HG02885 (cell line): ENCODE results near the gene PDLIM1.
A peak's percentile ranks its signal among the peaks of the same experiment; 100 is the strongest.

Source experiments
- ATAC-seq: cut with Tn5 transposase; IDR thresholded peaks from one replicate; pipeline ENCODE4 v1.9.1; 2021; ENCODE audit warnings: mild to moderate bottlenecking; ENCODE audit not compliant: unreplicated experiment, poor library complexity

PDLIM1 gene

DNA sequence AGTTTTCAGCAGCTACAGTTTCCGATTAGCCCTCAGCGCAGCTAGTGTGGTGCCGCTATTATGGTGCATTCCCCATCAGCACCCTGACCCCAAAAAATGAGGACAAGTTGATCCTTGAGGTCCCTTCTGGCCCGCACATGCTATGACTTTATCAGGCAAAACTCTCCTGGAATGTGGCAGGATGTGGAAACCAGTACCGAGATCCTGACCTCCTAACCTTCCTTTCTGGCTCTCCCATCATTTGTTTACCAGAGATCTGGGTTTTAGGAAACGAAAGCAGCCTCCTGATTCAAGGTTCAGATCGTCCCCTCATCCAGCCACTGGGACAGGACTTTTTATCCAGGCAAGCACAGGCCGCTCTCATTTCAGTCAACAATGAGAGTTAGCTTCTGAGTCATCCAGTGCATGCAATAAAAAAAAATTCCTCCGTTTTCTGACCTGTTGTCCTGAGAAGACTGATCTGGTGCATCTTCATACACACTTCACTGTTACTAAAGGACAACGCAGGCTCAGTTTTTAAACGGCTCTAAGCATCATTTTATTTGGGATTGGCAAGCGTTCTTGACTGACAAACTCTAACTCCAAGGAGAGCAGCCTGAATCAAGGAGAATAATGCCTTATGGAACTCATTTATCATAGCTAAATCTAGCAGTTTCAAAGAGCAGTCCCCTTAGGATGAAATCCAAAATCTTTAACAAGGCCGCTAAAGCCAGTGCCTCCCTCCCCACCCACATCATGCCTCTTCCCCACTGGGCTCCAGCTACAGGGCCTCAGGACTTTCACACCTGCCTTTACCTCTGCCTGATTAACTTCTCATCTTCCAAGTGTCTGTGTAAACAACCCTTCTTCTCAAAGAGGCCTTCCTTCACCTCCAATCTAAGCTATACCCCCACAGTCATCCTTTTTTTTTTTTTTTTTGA is 17.1 kb downstream of the PDLIM1 start:
- no peak for ATAC-seq

DNA sequence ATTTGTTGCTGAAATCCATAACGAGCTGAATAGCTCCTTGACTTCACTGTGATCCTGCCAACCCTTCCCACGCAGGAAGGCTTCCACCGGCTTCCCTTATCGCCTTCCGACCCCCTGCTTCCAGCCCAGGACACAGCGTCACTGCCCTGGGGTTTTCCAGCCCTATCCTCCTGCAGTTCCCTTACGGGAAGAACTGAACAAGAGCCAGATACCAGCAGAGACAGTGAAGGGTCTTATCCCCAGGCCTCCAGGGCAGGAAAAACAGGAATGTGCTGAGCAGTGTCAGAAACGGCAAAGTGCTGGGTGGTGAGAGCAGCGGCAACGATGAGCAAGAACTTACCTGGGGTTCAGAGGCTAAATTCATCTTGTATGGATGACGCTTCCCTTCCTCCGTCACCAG is 22.4 kb downstream of the PDLIM1 start:
- ATAC-seq, result no peak

DNA sequence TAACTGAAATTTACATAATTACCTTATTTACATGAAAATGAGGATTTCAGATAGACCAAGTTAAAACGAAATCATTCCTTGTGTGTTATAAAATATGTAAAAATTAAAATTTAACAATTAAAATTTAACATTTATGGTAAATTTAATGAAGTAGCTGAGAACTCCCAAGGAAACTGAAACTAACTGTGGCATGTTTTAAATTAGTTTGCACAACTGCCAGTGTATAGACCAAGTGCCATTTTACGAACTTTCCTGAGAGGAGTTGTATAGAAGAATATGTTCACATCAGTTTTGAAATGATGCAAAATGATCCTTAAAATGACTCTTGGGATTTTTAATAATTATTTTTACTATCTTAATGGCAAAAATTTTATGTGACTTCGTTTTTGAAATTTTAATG is 23.6 kb downstream of the PDLIM1 start:
- no peak for ATAC-seq

DNA sequence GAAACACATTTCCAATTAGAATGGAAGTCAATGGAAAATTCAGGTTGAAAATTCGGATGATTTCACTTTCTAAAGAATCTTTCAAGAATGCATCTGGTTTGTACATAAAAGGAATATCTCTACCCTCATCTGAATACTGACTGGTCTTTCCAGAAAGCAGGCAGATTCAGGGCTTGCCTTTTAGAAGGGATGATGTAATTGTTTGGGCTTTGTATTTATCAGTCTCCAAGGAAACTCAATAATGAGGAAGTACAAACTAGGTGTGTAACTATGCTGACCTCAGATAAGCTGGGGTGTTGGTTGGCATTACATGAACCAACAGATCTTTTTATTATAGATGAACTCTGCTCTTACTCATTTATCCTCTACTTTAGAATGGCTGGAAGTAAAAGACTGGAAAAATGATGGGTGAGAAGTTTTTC is 24.1 kb downstream of the PDLIM1 start:
- peak; percentile 94 for ATAC-seq

DNA sequence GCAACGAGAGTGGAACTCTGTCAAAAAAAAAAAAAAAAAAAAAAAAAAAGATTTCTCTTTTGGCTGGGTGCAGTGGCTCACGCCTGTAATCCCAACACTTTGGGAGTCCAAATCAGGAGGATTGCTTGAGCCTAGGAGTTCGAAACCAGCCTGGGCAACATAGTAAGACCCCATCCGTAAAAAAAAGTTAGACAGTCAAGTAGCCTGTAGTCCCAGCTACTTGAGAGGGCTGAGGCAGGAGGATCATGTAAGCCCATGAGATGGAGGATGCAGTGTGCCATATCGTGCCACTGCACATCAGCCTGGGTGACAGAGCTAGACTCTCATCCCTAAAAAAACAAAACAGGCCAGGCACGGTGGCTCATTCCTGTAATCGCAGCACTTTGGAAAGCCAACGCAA is 25.2 kb downstream of the PDLIM1 start:
- no peak for ATAC-seq

DNA sequence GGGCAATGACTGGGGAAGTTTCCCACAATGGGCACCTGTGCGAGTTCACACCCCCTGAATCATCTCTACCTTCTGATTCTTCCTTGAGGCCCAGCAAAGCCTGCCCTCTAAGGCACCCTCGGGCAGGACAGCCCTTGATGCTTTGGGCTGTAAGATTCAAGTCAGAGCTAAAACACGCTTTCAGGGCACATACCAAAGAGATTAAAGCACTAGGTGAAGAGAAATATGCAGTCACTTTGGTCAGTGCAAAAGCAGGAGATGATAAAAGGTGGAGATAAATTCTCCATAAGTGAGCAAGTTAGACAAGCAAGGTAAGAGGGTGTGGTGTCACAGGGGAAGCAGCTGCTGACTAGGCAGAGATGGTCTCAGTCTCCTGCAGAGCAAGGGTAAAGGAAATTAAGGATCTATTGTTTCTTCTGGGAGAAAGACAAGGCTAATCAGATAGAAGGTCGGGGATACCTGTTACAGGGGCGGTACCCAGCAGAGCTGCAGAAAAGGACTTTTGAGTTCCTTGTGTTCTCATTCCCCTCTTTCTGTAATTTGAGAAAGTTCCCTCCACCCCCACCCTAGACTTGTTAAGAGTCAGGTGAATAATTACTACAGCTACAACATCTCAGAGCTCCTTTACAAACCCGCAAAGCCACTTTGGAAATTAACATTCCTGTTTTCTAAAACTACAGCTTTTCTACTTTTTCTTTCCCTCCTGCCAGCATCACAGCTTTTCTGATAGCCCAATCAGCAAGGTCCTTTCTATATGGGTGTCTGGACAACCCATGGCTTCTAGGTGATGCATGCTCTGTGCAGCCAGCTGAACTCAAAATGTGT is 26.4 kb downstream of the PDLIM1 start:
- ATAC-seq, result no peak

DNA sequence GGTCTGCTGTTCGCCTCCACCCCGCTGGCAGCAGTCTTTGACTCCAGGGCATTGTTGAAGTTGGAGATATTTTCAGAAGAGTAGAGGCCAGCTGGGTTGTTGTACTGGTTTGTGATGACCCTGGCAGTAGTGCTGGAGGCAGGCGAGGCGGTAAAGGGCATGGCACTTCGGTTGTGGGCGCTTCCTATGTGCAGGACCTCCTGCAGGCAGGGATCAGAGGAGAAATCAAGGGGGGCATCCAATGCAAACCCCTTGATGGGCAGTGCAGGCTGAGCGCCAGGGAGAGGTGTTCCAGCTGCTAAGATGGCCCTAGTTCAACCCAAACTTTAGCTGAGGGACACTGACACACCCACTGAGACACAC is 27.0 kb downstream of the PDLIM1 start:
- ATAC-seq, result no peak

DNA sequence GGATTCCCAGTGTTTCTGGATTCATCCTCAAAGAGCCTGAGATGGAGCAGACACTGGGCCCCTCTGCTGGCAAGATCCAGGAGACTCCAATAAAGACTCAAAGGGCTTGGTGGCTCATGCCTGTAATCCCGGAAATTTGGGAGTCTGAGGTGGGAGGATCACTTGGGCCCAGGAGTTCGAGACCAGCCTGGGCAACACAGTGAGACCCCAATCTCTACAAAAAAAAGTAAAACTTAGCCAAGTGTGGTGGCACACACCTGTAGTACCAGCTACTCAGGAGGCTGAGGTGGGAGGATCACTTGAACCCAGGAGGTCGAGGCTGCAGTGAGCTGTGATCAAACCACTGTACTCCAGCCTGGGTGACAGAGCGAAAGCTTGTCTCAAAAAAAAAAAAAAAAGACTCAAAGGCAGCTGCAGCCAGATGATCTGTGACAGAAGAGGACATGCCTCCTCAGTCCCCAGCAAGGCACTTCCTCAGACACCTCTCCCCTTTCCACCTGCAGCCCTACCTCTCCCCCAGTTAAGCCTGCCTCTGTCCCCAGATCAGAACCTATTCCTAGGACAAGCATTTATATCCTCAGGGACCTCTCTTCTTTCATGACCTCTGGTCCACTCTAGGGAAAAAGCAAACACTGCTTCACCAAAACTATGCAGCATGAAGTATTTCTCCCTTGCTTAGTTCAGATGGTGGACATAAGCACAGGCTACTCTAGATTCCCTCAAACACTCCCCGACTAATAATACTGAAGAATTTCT is 27.9 kb downstream of the PDLIM1 start:
- ATAC-seq, result no peak

DNA sequence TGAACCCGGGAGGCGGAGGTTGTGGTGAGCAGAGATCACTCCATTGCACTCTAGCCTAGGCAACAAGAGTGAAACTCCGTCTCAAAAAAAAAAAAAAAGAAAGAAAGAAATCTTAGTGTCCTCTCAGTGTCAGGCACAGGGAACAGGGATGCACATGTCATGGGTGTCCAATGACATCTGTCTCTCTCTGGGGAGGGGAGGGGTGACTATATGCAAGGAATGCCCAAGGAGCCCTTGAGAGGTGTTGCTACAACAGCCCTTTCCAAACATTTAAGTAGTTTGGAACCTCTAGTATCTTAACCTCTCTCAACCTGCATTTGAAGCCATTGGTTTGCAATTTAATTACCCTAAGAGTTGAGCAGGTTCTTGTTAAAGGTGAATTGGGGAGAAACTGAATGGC is 28.9 kb downstream of the PDLIM1 start:
- ATAC-seq, result no peak

DNA sequence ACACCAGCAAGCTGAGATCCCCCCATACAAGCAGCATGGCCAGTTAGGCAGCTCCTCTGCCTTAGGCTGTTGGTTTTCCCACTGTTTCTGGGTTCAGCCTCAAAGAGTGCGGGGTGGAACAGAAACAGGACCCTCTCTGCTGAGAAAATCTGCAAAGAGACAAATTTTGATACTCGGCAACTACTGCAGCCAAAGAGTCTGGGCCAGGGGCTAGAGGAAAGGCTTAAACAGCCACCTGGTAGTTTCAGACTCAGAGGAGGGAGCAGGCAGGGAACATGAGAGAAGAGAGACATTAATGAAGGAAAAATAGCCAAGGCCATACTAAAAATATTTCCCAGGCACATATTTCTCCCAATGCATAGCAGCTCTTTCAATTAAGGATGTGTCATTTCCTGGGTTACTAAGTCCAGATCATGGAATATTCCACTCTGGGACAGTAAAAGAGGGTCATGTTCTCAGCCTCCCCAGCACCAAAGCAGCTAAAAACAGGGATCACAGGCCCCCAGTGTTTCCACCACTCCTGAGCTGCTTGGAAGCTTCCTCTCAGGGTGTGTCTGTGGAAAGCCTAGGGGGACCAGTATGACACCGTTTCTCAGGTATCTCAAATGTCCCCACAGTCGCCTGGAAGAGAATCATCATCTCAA is 29.8 kb downstream of the PDLIM1 start:
- no peak for ATAC-seq

DNA sequence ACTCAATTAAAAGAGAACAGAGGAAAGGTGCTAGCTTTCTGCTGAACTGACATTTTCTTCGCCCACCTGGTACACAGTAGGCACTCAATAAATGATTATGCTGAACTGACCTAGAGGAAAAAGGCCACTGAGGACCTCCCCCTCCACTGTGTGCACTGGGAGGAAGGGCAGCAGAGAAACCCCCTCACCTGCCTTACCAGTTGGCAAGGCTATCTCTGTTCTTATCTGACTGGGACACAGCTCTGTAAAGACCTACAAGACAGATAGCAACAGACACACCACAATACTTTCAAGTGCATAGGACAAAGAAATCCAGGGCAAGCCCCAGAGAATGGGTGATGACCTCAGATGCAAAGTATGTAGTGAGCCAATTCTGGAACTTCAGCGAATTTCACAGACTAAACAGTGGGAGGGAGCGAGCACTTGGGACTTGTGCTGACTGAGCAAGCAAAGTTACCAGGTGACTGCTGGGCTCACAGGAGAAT is 30.4 kb downstream of the PDLIM1 start:
- peak; percentile 76 for ATAC-seq

DNA sequence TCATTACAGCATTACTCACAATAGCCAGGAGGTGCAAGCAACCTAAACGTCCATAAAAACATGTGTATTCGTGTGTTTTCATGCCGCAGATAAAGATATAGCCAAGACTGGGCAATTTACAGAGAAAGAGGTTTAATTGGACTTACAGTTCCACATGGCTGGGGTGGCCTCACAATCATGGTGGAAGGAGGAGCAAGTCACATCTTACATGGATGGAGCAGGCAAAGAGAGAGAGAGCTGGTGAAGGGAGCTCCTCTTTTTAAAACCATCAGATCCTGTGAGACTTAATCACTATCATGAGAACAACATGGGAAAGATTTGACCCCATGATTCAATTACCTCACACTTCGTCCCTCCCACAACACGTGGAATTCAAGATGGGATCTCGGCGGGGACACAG is 33.0 kb downstream of the PDLIM1 start:
- ATAC-seq, result no peak

DNA sequence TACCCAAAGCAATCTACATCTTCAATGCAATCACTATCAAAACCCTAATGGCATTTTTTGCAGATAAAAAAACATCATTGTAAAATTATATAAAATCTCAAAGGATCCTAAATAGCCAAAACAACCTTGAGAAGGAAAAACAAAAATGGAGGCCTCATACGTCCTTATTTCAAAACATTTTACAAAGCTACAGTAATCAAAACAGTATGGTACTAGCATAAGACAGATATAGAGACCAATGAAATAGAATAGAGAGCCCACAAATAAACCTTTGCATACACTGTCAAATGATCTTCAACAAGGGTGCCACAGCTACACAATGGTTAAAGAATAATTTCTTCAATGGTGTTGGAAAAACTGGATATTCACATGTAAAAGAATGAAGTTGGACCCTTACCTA is 34.5 kb downstream of the PDLIM1 start:
- ATAC-seq, result no peak

DNA sequence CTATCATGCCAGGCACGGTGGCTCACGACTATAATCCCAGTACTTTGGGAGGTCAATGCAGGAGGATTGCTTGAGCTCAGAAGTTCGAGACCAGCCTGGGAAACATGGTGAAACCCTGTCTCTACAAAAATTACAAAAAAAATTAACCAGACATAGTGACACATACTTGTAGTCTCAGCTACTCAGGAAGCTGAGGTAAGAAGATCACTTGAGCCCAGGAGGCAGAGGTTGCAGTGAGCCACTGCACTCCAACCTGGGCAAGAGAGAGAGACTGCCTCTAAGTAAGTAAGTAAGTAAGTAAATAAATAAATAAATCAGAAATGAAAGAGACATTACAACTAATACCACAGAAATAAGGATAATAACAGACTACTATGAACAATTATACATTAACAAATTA is 36.2 kb downstream of the PDLIM1 start:
- ATAC-seq, result peak; percentile 54

DNA sequence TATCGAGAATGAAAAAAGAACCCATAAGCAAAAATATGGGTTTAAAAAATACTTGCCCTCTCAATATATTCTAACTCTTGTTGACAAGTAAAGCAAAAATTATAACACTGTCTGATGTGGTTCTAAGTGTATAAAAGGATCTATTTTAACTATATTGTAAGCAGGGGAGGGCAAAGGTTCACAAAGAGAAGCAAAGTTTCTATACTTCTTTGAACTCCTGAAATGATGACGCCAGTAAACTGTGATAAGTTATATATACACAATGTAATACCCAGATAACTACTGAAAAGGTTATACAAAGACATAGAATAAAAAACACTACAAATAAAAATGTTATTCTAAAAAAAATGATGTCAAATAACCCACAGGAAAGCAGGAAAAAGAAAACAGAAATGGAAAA is 37.1 kb downstream of the PDLIM1 start:
- ATAC-seq, result no peak

DNA sequence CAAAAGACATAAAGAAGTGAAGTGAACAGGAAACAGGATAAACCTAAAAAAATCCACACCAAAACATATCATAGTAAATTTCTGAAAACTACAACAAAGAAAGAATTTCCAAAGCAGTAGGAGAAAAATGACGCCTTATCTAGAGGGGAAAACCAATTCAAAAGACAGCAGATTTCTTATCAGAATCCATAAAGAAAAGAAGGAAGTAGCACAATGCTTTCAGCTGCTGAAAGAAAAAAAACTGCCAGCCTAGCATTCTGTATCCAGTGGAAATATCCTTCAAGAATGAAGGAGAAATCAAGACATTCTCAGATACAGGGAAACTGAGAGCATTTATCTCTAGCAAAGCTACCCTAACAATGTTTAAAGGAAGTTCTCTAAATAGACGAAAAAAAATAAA is 37.8 kb downstream of the PDLIM1 start:
- ATAC-seq, result no peak

DNA sequence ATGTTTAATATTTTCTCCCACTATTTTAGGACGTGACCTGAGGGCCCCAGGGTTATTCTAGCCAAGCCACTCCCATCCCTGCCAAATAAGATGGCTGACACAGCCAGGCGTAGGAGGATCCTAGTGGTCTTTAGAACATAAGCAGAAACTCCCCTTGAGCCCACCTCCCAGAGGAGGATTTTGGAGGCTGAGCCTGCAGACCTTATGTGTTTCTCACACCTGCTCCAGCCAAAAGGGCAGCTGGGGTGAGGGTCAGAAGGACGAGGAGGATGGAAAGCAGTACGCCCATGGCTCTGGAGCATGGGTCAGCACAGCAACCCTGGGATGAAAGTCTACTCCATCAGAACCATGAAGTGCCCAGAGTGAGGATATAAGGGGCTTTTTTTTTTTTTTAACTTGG is 39.9 kb downstream of the PDLIM1 start:
- ATAC-seq, result no peak

DNA sequence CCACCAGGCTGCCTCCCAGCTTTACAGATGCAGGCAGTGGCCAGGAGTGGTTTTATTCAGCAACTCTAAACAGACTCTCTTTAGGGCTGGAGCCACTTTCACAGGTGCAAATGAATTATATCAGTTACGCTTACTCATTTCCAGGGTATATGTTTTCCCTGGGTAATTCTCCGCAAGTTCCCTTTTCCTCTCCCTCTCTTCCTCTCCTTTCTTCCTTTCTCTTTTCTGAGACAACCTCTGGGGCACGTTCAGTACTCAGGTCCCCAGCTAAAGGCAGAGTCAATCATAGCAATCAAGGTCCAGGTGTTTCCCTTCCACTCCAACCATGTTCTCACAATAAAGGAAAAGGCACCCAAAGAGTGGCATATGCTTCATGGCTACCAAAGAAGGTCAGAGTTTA is 41.3 kb downstream of the PDLIM1 start:
- ATAC-seq, result no peak

DNA sequence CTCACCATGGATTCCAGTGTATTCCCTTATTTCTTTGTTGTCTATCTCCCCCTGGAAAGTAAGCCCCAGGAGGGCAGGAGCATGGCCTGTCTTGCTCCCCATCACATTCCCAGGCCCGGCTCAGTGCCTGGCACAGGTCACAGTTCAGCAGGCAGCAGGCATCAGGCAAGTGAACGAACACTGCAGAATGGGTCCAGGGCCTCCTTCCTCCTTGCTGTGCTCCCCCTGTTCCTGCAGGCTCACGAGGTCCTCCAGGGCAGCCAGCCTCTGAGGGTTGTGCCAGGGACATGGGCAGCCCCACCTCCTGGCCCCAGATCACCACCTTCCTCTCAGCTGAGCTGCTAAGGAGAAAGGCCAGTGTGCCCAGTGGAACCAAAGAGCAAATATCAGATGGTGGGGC is 41.8 kb downstream of the PDLIM1 start:
- no peak for ATAC-seq

DNA sequence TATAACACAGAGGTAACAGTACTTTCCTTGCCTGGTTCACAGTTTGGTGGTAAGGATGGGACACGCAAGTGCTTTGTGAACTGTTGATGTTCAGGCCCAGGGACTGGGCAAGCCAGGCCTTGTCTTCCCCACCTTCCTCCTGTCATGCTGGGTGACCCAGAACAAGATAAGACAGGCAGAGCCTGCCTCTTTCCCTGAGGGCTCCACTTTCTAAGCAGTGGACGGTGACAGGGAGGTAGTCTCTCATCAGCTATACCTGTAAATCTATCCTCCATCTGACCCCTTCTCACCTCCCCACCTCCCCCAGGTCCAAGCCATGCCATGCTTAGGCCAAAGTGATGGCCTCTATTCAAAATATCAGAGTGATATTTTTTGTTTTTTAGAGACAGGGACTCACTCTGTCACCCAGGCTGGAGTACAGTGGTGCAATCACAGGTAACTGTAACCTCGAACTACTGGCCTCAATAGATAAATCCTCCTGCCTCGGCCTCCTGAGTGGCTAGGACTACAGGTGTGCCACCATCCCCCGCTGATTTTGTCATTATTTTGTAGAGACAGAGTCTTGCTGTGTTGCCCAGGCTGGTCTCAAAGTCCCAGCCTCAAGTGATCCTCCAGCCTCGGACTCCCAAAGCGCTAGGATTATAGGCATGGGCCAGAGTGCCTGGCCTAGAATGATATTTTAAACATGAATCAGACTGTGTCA is 42.8 kb downstream of the PDLIM1 start:
- ATAC-seq, result no peak
